ENCODE measurements around the gene RPS6KA2. TPM values are rescaled to one million over a fixed set of nuclear protein-coding genes. Genes with fewer than 3 reads are reported as not detected.
"Not testable (repeated sequence)": the region's sequence is repeated elsewhere in the genome, so short reads cannot be mapped to it uniquely, and the experiment has no call there.

Gene RPS6KA2
- total RNA-seq, 3 donors from 2014 or later (not counting 1 experiment from before 2014, with no cell fraction given), result 2.8 to 4.5 (median 2.9) TPM

DNA sequence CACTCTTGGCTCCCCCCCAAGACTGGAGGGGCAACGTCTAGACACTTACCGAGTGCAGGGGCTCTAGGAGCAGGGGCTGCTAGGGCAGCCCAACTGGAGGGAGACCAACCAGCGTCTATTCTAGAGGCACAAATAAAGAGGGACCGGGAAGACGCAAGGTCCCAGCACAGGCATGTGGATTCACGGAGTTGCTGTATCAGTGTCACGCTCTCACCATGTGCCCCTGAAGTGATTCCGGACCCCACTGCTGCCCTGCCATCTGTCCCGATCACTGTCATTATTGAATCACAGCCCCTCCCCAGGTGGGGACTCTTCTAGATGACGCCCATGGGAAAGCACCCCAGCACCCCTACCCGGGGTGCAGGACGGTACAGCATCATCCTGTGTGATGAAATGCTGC lies 94.7 kb downstream of the RPS6KA2 start:
- ATAC-seq, result no peak
- Mint-ChIP-seq H3K9me3 (no peaks in the 10 kb centered on the region), H3K4me1 (no peaks in the 10 kb centered on the region)

DNA sequence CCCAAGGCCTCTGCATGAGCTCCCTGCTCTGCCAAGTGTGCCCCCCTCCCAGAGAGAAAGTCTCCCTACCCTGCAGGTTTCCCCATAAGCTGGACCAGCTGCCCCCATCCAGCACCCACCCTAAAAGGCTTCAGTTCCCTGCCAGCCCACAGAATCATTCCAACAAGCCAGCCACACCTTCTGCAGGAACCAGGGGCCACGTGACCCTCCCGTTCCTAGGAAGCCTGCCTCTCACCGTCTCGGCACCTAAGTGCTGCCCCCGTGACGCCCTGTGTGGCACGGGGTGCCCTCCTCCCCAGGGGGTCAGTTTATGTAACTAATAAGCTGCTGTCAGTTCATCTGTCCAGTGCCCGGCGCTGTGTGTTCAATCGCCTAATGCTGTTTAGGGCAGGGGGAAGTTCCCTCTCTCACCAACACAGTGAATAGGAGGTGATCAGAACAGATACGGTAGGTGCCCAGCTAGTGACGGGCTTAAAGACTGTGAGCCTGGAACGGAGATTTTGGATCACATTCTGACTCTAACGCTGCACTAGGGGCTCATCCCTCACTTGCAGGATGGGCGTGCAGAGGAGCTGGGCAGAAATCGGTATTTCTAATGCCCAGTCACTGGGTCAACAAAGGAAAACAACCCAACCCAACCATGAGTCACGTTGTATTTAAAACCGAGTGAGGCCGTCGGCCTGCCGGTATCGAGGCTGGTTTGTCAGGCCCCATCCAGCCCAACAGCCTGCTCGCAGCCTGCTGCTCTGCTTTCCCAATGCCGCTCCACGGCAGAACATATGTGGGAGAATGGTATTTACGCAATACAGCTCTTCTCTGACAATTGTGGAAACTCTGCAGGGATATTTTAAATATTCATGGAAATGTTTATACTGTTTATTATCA lies 96.6 kb downstream of the RPS6KA2 start:
- peaks cover 0 to 3% of the 10 kb centered on the region in 2 donors for H3K27me3 Mint-ChIP-seq (ENCODE audit: low read depth in 2 of 2)
- no peaks in the 10 kb centered on the region for H3K9me3 ChIP-seq (ENCODE audit: control insufficient read depth, insufficient read depth, low read length)
- no peak overlapping the region for H3K27ac Mint-ChIP-seq
- no peak overlapping the region for H3K4me3 Mint-ChIP-seq
- no peaks in the 10 kb centered on the region for H3K4me1 Mint-ChIP-seq
- H3K4me3 ChIP-seq (ENCODE audit: low read length), result no peak overlapping the region
- intact Hi-C loops (cut with micrococcal nuclease), result no loop called here
- 96% methylated on average over 23 of the region's 26 CpGs for WGBS (ENCODE audit: insufficient coverage)
- H3K36me3 ChIP-seq (ENCODE audit: control insufficient read depth, insufficient read depth, low read length), result no peaks in the 10 kb centered on the region
- TF ChIP-seq CTCF (IDR thresholded peaks at IDR 0.05), result no peak
- no peaks in the 10 kb centered on the region for H3K36me3 Mint-ChIP-seq
- H3K4me1 ChIP-seq (ENCODE audit: control insufficient read depth, insufficient read depth, low read length), result no peaks in the 10 kb centered on the region
- no peak for DNase-seq
- H3K9me3 Mint-ChIP-seq, result no peaks in the 10 kb centered on the region
- H3K27ac ChIP-seq (ENCODE audit: low read length), result no peak overlapping the region
- H3K27me3 ChIP-seq (ENCODE audit: control insufficient read depth, insufficient read depth, low read length), result no peaks in the 10 kb centered on the region
- no peak for ATAC-seq

More for the DNA sequence above, 94.7 kb downstream of the RPS6KA2 start:
- Histone ChIP-seq H3K27ac (ENCODE audit: low read length) (no peak overlapping the region), H3K4me3 (ENCODE audit: low read length) (no peak overlapping the region), H3K4me1 (ENCODE audit: control insufficient read depth, insufficient read depth, low read length) (no peaks in the 10 kb centered on the region), H3K36me3 (ENCODE audit: control insufficient read depth, insufficient read depth, low read length) (no peaks in the 10 kb centered on the region), H3K27me3 (ENCODE audit: control insufficient read depth, insufficient read depth, low read length) (no peaks in the 10 kb centered on the region), H3K9me3 (ENCODE audit: control insufficient read depth, insufficient read depth, low read length) (no peaks in the 10 kb centered on the region)
- no peak overlapping the region for H3K4me3 Mint-ChIP-seq
- WGBS (ENCODE audit: insufficient coverage), result 95% methylated on average over 12 of the region's 12 CpGs
- intact Hi-C loops (cut with micrococcal nuclease), result no loop called here
- peaks cover 0 to 3% of the 10 kb centered on the region in 2 donors for H3K27me3 Mint-ChIP-seq (ENCODE audit: low read depth in 2 of 2)
- no peak overlapping the region for H3K27ac Mint-ChIP-seq
- DNase-seq, result no peak
- TF ChIP-seq CTCF (IDR thresholded peaks at IDR 0.05), result no peak
- no peaks in the 10 kb centered on the region for H3K36me3 Mint-ChIP-seq

DNA sequence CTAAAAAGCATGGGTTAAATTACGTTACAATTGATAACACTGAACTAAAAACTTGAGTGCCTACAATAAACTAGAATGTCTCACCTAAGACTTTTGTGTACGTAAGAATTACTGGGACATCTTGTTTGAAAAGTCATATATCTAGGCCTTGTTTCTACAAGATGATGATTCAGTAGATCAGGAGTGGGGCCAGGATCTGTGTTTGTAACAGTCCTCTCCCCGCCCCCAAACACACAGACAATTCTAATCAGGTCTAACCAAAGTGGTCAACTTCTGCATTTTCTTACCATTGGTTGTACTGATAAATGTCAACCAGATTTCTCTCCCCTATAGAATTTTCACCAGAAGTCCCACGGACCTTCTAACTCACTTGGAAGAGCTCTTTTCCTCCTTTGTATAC lies 97.5 kb downstream of the RPS6KA2 start:
- intact Hi-C loops (cut with micrococcal nuclease), result no loop called here
- Mint-ChIP-seq H3K4me1 (no peaks in the 10 kb centered on the region), H3K27ac (no peak overlapping the region)

DNA sequence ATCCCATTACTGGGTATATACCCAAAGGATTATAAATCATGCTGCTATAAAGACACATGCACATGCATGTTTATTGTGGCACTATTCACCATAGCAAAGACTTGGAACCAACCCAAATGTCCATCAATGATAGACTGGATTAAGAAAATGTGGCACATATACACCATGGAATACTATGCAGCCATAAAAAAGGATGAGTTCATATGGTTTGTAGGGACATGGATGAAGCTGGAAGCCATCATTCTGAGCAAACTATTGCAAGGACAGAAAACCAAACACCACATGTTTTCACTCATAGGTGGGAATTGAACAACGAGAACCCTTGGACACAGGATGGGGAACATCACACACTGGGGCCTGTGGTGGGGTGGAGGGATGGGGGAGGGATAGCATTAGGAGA lies 98.0 kb downstream of the RPS6KA2 start:
- WGBS (ENCODE audit: insufficient coverage), result 100% methylated on average over 1 of the region's 1 CpG
- H3K4me3 ChIP-seq (ENCODE audit: low read length); H3K27ac ChIP-seq (ENCODE audit: low read length); H3K4me1 ChIP-seq (ENCODE audit: control insufficient read depth, insufficient read depth, low read length); H3K27me3 ChIP-seq (ENCODE audit: control insufficient read depth, insufficient read depth, low read length); H3K27ac Mint-ChIP-seq; H3K9me3 Mint-ChIP-seq; H3K27me3 Mint-ChIP-seq (ENCODE audit: low read depth in 2 of 2); DNase-seq; H3K4me3 Mint-ChIP-seq; H3K36me3 Mint-ChIP-seq; H3K36me3 ChIP-seq (ENCODE audit: control insufficient read depth, insufficient read depth, low read length); H3K9me3 ChIP-seq (ENCODE audit: control insufficient read depth, insufficient read depth, low read length); H3K4me1 Mint-ChIP-seq; intact Hi-C loops (cut with micrococcal nuclease); ATAC-seq: not testable (repeated sequence)

More for the DNA sequence above, 97.5 kb downstream of the RPS6KA2 start:
- H3K4me3 ChIP-seq (ENCODE audit: low read length), result no peak overlapping the region
- H3K27me3 ChIP-seq (ENCODE audit: control insufficient read depth, insufficient read depth, low read length), result no peaks in the 10 kb centered on the region
- no peak for TF ChIP-seq CTCF (IDR thresholded peaks at IDR 0.05)
- no peak for DNase-seq
- Mint-ChIP-seq H3K36me3 (no peaks in the 10 kb centered on the region), H3K4me3 (no peak overlapping the region), H3K9me3 (no peaks in the 10 kb centered on the region), H3K27me3 (ENCODE audit: low read depth in 2 of 2) (peaks cover 0 to 3% of the 10 kb centered on the region in 2 donors)
- no peak for ATAC-seq
- H3K9me3 ChIP-seq (ENCODE audit: control insufficient read depth, insufficient read depth, low read length), result no peaks in the 10 kb centered on the region
- no peaks in the 10 kb centered on the region for H3K36me3 ChIP-seq (ENCODE audit: control insufficient read depth, insufficient read depth, low read length)
- WGBS (ENCODE audit: insufficient coverage), result 82% methylated on average over 4 of the region's 4 CpGs
- H3K4me1 ChIP-seq (ENCODE audit: control insufficient read depth, insufficient read depth, low read length), result no peaks in the 10 kb centered on the region
- H3K27ac ChIP-seq (ENCODE audit: low read length), result no peak overlapping the region

Measured in natural killer cell (primary cell).